TTC549 (cell line): ENCODE results near the gene RBM3.

ENCODE experiments used
- FAIRE-seq: peaks from 2 replicates; lab custom pipeline; 2012; peaks lifted over from hg19 to GRCh38; lab: Jason Lieb, UNC

The RBM3 gene

DNA sequence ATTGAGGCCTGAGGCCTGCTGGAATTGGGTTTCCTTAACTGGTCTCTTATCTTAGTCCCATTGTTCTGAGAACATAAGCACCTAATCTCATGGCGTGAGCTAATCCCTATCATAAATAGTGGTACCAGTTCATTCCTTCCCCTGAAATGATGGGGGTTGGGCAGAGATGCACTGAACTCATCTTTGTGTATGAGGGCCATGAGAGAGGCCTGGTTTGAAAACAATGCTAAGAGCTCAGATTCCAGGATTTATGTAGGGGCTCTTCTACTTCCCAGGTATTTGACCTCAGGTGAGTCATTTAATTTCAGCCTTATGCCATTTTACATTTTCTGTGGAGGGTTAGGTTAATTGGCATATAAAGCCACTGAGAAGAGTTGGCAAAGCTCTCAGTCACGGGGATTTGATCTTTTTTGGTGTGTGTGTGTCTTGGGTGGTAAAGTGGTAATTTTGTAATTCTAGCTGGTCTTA lies 4.4 kb downstream of the RBM3 start:
- no peak for FAIRE-seq

DNA sequence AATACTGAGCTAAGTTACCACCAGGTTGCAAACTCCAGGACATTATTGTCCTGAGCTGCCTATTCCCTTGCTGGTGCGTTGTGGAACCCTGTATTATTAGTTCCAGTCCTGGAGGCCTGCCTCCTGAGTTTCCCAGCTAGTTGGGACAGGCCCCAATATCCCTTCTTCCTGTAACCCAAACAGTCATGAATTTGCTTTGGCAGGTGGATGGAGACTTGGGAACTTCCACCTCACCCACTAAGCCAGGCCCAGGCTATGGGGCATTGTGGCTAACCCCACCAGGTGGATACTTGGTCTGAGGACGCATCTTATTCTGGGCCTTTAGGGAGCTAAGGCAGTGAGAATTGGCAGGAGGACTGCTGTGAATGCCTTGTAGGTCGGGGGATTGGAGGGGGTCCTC lies 5.0 kb downstream of the RBM3 start:
- FAIRE-seq = no peak

DNA sequence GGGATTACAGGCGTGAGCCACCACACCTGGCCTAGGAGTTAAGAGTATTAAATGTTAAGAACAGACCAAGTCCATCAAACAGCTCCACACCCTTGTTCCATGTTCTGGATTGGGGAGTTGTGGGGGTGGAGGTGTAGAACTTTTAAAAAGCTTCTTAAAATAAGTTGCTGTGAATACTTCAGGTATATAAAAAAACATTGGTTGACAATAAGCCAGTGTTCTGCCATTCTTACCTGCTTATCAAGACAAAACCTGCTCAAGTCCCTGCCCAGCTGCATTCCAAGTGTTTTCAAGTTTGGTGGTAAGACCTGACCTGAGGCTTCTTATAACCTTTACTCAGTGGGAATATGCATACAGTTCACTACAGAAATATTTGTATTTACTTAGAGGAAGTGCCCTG lies 6.4 kb downstream of the RBM3 start:
- no peak for FAIRE-seq

DNA sequence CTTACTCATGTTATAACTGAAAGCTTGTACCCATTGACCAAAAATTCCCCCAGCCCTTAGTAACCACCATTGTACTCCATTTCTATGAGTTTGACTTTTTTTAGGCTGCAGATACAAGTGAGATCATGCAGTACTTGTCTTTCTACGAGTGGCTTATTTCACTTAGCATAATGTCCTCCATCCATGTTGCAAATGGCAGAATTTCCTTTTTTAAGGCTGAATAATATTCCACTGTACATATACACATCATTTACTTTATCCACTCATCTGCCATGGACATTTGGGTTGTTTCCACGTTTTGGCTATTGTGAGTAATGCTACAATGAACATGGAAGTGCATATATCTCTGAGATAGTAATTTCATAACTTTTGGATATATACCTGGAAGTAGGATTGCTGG lies 10.4 kb downstream of the RBM3 start:
- no peak for FAIRE-seq

DNA sequence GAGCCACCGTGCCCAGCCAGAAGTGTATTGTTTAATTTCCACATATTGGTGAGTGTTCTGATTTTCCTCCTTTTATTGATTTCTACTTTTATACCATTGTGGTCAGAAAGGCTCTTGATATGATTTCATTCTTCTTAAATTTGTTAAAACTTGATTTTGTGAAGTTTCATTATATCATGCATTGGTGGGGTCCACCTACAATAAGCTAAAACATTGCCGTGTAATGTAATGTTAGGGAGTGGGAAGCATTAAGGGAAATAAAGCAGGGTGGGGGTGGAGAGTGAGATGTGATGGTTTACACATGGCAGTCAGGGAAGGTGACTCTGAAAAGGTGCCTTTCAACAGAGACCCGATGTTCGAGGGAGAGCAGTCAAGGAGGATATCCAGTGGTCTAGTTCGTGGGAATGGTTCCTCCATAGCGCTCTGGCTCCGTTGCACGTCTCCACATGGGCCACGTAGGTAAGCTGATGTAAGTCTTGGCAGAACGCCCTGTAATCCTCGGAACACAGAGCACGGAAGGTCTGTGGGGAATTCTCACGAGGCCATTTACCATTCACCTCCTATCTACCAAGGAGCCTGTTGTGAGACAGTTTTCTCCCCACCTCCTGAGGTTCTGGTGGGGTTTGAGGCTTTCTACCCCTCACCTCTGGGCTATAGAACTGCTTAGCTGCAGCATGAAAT lies 15.3 kb downstream of the RBM3 start:
- FAIRE-seq = no peak

DNA sequence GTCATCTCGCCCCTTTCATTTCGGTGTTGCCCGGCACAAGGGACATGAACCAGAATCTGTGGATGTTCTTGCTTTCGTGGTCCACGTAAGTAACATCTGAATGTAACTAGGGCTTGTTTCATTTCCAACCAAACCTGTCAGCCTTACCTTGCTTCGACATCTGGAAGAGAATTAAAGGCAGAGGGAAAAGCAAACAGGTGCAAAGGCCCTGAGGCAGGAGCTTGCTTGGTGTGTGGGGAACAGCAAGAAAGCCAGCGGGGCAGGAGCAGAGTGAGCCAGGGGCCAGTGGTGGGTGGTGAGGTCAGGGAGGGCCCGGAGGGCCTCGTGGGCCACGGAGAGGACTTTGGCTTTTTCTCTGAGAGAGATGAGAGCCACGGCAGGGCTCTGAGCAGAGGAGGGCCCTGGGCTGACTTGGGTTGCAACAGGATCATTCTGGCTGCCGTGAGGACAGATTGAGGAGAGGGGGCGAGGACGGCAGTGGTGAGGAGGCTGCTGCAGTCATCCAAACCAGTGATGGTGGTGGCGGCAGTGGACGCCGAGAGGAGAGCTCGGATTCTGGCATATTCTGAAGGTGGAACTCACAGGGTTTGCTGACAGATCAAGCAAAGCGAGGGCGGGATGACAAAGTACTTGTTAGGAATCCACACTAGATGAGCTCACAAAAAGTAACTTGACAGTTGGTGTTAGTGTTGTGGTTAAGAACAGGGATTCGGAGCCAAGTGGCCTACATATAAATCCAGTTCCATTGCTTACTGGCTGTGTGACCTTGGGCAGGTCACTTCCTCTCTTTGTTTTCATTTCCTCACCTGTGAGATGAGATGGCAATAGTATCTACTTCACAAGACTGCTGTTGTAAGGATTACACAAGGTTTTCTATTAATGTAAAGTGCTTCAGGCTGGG lies 16.2 kb downstream of the RBM3 start:
- FAIRE-seq = no peak

DNA sequence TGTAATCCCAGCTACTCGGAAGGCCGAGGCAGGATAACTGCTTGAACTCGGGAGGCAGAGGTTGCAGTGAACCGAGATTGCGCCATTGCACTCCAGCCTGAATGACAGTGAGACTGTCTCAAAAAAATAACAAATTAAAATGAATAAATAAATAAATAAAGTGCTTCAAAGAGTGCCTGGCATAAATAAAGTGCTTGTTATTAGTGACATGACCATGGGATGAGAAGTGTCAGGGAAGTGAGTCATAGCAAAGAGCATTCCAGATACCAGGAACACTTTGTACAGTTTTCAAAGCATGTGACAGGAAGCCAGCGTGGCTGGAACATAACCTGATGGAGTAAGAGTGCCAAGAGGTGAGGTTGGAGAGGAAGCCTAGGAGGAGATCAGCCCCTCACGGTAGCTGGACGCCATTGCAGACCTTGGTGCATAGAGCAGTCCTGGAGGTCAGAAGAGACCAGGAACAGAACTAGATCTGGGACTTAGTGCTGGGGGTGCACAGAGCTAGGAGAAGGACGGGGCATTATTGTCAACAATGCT lies 17.0 kb downstream of the RBM3 start:
- FAIRE-seq = no peak

DNA sequence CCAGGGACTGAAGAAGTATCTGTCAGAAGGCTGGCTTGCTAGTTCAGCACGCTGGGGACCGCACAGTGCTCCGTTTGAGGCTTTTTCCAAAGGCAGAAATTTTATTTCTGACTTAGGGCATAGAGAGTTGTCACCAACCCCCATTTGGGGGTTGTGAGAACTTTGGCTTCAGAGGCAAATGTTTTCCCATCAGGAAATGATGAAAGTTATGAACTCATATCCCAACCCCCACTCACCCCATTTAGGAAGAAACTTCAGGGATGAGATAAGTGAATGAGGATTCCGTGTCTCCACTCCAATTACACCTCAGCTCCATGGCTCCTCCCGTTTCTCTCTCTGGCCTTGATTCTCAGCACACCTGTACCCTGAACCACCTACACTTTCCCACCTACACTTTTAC lies 18.7 kb downstream of the RBM3 start:
- no peak for FAIRE-seq

DNA sequence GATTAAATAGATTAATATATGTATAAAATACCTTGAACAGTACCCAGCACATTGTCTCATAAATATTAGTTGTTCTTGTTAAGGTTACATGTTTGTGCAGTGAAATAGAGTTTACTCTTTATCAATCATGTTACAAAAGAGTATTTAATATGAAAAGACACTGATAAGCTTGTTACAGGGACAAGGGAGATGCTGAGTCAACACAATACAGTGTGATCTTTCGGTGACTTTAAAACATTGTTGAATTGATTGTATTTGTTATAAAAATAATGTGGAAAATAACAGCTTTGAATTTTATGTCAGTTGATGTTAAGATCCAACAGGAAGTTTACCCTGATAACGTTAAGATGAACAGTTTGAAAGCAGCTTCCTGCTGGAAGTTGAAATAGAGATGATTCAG lies 21.6 kb downstream of the RBM3 start:
- FAIRE-seq = no peak

DNA sequence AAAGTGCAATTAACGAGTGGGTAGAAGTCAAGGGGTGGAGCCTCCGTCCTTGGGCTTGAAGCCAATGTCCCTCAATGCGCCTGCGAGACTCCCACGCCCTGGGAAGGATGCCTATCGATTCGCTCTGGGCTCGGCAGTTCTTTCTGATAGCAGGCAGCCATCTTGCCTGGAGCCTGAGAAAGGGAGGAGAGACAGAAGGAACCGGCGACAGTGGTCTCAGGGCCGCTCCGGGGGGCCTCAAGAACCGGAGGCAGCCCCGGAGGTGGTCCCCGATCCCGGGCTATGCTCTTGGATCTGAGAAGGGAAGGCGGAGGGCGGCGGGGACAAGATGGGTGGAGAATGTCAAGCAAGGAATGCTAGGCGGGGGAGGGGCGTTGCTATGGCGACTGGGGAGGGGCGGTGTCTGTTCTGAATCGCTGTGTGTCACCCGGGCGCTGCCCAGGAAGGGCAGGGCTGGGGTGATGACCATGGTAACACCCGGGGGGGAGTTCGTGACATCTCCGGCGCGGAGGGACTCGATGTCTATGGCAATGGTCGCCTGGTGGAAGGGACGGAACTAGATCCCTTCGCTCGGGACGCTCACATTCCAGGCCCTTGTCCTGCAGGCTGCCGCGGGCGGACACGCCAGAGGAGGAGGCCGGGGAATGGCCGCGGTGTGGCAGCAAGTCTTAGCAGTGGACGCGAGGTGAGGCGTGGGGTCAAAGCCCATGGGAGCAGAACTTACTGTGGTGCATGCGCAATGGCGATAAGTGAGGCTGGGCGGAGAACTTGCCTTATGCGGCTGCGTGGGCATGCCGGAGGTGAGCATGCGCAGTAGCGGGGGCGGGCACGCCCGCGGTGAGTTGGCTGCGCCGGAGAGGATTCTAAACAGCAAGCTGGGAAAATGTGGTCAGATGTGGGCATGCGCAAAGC lies 23.3 kb downstream of the RBM3 start, which contains the start of gene WDR13:
WDR13 (plus strand) TSS at position 140 of the 912 bp plus-strand sequence; CDS start at position 645, 505 bp downstream.
- FAIRE-seq = no peak

DNA sequence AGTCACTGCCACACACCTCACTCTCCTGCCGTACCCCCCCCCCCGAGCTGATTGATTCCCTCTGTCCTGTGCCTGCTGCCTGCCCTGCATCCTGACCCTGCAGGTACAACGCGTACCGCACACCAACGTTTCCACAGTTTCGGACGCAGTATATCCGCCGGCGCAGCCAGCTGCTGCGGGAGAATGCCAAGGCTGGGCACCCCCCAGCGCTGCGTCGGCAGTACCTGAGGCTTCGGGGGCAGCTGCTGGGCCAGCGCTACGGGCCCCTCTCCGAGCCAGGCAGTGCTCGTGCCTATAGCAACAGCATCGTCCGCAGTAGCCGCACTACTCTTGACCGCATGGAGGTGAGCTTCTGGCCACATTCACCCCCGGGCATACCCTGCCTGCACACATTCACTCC lies 24.3 kb downstream of the RBM3 start:
- no peak for FAIRE-seq

DNA sequence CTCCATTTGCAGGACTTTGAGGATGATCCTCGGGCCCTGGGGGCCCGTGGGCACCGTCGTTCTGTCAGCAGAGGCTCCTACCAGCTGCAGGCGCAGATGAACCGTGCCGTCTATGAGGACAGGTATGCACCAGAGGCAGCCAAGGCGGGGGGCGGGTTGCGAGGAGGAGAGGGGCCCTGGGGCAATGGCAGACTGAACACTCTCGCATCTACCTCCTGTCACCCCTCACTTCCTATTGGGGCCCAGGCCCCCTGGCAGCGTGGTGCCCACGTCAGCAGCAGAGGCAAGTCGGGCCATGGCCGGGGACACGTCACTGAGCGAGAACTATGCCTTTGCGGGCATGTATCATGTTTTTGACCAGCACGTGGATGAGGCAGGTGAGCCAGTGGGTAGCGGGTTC lies 25.1 kb downstream of the RBM3 start:
- no peak for FAIRE-seq

DNA sequence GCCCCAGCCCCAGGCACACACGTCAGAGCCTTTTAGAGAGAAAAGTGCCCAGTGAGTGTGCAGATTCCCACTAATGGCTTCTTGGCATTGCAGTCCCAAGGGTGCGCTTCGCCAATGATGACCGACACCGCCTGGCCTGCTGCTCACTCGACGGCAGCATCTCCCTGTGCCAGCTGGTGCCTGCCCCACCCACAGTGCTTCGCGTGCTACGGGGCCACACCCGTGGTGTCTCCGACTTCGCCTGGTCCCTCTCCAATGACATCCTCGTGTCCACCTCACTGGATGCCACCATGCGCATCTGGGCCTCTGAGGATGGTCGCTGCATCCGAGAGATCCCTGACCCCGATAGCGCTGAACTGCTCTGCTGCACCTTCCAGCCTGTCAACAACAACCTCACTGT lies 25.9 kb downstream of the RBM3 start:
- no peak for FAIRE-seq

DNA sequence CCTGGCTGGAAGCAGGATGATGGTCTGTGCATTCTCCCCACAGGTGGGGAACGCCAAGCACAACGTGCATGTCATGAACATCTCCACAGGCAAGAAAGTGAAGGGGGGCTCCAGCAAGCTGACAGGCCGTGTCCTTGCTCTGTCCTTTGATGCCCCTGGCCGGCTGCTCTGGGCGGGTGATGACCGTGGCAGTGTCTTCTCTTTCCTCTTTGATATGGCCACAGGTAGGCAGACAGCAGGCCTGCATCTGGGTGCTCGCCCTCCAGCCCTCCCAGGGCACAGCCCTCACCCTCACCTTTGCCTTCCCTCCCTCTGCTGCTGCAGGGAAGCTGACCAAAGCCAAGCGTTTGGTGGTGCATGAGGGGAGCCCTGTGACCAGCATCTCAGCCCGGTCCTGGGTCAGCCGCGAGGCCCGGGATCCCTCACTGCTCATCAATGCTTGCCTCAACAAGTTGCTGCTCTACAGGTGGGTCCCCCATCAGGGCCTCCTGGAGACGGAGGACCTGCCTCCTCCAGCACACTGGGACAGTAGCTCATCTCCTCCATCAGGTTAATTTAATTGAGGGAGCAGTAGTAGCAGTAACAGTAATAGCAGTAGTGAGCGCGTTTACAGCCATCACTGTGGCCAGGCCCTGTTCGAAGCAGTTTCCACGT lies 27.6 kb downstream of the RBM3 start:
- no peak for FAIRE-seq

DNA sequence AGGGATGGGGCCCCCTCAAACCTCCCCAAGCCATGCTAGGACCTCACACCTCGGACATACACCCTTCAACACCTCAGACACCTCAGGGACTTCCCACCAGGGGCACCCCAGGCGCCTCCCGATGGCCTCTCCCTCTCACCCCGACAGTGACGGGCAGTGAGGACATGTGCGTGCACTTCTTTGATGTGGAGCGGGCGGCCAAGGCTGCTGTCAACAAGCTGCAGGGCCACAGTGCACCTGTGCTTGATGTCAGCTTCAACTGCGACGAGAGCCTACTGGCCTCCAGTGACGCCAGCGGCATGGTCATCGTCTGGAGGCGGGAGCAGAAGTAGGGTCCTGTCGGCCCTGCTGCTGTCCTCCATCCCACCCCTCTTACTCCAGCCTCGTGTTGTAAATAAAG lies 30.4 kb downstream of the RBM3 start:
- FAIRE-seq = no peak

DNA sequence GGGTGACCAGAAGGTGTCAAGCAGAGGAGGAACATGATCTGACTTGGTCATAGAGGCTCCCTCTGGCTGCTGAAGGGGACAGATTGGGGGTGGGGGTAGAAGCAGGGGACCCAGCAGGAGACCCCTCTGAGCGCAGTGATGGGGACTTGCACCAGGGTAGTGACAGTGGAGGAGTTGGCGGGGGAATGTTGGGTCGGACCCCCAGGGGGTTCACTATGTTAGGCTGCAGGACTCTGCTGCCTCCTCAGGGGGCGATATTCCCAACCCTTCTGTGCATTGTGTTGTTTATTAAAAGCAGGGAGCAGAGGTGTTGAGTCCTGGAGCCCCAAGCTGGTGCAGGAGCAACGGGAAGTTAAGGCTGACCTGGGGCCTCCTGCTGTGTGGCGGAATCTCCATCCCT lies 31.8 kb downstream of the RBM3 start:
- FAIRE-seq = no peak

DNA sequence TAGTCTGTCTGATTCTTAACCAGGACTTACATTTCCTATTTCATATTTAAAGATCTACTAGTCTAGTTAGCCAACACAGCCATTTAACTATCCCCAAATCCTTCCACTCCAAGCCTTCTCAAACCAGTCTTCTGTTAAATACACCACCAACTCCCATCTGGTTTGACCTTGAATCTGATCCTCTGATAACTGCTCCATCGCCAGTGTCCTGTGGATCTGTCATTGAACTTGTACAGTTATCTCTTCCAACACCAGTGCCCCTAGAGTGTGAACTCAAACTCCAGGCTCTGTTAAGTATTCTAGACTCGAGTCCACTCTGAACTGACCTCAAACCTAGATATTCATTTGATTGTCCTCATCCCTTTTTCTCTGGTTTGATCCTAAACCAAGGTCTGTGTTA lies 37.4 kb downstream of the RBM3 start:
- no peak for FAIRE-seq

DNA sequence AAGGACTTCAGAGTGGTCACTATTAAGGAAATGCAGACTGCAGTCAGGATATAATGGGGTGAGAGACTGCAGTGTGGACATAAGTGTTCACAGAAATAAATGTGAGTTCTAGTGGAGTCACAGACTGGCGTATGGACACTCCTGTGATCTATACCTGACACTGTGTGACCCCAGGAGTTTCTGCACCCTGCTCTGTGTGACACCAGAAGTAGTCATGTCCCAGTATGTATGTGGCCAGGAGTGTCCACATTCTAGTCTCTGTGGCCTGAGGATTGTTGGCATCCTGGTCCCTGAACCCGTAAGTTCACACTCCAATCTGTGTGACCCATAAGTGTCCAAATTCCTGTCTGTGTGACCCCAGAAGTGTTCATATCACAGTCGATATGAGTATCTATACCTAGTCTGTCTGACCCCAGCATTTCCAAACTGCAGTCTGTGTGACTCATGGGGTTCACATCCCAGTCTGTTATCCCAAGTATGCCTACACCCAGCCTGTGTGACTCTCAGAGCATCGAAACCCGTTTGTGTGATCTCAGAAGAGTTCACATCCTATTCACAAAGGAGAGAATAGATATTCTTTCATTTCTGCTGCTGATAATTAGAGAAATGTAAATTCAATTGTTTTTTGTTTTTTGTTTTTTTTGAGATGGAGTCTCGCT lies 39.3 kb downstream of the RBM3 start:
- no peak for FAIRE-seq

DNA sequence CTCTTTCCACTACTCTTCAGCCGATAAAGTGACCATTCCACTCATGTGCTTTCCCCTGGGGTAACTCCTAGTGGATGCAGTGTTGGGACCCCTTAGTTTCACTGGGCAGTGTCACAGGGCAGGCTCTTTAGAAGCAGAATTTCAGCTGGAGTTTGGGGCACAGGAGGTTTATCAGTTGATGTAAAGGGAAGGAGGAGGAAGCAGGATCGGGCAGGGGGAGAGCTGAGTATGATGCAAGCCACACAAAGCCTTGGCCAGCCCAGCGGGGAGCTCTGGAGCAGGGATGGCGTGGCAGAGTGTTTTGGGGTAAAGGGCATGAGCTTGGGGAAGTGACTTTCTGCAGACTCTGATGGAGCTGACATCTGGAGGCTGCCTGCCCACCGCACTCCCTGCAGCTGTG lies 42.3 kb downstream of the RBM3 start:
- no peak for FAIRE-seq

DNA sequence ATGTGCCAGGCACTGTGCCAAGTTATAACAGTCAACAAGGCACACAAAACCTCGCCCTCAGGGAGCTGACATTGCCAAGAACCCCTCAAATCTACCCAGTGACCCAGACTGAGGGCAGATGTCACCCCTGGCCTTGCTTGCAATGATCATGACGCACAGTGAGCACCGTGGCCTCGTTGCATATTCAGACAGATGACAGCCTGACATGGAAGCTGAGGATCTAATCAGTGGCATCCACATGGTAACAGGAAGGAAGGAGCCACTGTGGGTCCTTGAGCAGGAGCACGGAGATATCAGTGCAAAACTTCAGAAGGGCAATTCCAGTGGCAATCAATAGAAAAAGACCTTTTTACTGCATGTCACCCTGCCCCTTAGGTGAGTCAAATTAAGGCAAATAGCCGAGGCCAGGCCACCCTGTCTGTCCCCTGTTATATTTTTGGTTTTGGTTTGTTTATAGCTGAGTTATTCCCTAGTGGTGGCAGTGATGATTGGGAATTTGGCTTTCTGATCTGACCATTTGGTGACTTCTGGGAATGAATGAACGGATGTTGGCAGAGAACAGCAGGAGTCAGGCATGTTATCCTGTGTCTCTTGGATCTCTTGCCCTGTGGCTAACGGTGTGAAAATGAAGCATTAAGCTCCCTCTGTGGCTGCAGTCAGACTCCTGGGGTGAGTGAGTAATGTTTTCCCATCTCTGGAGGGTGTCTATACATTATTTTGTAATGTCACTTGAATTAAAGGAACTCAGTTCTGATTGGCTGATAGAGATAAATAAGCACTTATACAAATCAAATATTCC lies 43.5 kb downstream of the RBM3 start:
- FAIRE-seq = no peak
